ENCODE measurements around the gene NKX2-3.

The NKX2-3 gene

DNA sequence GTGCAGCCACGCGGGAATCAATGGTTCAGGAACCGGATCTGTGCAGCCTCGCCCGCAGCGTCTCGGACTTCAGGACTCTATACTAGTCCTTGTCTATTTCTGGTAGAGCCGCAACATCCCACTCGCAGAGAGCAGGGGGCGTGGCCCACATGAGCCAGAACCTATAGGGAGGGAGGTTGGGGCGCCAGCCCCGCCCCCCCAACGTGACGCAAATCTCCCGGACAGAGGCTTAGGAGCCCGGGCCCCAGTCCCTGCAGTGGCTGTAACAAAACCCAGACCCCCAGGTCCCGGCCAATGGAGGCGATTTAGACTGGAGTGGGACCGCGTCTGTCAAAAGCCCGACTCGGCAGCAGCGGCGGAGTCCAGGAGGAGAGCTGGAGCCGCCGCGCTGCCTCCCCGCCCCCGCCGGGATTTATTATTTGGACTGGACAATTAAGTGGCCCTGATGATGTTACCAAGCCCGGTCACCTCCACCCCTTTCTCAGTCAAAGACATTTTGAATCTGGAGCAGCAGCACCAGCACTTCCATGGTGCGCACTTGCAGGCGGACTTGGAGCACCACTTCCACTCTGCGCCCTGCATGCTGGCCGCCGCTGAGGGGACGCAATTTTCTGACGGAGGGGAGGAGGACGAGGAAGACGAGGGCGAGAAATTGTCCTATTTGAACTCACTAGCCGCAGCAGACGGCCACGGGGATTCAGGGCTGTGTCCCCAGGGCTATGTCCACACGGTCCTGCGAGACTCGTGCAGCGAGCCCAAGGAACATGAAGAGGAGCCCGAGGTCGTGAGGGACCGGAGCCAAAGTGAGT is at the start of gene NKX2-3:
Gene NKX2-3, plus strand, starts transcription at position 256 of the 809 bp plus-strand sequence. Its CDS starts 190 bp downstream, at position 446.
- DNase-seq, result no peak

DNA sequence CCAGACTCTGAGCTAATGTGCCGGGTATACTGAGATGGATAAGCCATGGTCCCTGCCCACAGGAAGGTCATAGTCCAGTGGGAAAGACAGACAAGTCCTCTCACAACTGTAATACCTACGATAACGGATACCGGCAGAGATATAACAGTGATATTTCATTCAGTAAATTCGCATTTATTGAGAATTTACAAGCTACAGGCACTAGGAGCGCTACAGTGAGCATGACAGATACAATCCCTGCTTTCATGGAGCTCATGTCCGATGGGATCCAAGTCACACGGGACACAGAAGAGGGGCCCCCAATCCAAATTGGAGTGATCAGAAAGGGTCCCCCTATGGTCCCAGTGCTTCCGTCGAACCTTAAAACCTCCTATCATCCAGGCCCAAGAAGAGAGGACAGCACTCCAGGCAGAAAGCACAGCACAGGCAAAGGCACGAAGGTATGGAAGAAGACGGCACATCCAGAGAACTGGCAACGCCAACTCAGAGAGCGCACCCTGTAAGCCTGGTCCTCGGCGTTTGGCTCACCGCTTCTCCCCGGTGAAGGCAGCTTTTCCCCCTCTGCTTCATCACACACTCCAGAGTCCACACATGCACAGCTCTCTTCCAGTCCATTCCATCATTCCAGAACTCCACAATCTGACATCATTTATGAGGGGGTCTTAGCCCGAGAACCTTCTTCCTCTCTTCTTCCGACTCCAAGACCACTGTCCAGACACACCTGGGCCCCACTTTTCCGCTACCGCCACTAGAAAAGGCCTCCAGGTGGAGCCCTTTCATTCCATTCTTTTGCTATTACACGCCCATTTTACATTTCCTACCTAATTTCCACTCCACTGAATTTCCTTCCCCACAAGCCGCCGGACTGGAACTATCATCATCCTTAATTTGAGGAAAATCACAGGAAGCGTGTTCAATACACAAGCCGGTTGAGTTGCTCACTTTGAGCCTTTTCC is 47.8 kb upstream of the NKX2-3 start:
- DNase-seq, result no peak

DNA sequence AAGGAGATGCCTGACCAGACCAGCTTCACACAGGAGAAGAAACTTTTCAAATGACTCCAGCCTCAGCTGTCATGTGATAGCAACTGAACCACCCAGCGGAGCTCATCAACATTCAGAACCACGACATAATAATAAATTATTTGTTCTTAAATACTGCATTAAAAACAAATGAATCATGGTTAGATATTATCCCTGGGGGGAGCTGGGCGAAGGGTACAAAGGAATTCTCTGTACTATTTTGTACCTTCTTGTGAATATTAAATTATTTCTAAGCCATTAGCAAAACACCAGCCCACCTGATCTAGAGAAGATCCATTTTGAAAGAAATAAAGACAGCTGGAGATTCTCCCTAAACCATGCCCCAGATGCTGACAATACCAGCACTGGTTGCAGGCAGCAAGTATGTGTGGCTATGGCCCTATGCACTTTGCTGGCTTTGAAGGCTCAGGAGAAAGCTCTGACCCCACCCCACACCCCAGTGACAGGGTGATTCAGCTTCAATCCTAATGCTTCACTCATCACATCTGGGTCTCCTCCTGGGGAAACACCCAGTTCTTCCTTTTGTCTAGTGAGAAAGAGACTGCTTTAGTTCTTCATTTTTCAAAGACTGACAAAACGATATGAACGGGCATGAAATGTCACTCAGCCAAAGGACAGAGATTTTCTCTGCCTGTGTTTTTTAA is 45.5 kb upstream of the NKX2-3 start:
- DNase-seq, result no peak

DNA sequence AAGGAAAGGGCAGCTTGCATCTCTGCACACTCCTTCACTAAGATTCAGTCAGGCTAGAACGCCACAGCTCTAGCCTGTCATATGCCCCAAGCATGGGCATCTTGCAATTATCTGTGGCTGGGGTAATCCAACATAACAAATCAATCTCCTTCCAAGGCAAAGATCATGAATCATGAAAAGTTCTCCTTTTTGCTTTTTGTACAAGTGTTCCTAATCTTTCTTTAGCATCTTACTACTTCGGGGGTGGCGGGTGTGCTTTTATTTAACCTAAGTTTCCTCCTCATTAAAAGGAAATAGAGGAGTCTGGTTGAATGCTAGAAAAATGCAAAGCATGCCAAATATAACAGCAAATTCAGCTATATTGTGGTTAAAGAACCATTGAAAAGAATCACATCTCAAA is 43.5 kb upstream of the NKX2-3 start:
- no peak for DNase-seq

DNA sequence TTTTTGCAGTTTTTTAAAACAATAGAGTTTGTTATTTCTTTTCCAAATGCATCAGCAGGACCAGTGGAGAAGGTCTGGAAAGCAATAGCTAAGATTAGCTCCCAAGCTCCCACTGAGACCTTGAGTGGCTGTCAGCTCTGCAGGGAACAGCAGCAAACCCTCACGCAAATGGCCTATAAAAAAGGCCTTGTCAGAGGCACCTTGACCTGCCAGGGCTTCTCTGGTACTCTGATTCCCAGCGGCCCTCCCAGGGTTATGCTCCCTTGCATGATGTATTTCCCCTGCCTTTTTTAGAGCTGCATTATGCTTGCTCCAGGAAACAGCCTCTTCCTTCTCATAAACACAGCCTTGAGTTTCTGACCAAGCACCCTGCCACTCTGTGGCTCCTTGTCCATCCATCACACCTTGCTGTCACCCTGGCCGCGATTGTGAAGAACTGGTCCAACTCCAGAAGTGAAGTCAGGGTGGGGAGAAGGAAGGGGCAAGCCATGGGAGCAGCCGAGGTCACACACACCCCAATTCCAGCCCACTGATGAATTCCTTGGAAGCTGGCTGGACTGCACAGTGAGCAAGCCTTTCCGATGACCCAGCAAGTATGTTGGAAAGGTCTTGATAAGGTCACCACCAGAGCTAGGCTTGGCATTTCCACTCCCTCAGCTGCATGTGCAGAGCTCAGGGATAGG is 35.3 kb upstream of the NKX2-3 start:
- DNase-seq, result no peak

DNA sequence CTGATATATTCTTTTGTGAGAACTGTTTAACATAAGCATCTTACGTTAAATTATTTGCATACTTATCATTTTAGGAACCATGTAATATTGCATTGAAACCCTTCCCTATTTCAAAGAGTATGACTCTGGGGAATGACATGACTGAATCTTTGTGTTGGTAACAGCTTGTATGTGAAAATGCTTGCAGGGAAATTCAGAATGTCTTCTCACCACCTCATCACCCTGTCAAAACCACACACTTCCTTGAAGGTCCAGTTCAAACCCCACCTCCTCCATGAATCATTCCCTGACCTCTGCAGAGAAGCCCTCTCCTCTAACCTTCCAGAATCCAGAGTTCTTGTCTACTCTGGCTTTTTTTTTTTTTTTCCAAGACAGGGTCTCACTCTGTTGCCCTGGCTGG is 26.3 kb upstream of the NKX2-3 start:
- no peak for DNase-seq

DNA sequence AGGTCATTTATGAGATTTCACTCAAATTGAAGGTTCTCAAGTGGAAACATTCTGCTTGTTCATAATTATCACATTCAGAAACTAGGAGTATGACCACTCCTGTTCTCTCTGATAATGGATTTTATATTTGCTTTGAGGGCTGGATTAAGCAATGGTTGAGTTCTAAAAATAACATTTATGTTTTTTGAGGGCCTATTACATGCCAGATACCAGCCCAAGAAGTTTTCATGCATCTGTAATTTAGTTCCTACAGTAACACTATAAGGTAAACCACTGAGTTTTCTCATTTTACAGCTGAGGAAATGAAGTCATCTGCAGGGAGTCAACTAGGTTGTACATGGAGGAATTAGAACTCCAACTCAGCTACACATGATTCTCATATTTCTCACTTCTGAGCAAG is 25.5 kb upstream of the NKX2-3 start:
- DNase-seq, result no peak

DNA sequence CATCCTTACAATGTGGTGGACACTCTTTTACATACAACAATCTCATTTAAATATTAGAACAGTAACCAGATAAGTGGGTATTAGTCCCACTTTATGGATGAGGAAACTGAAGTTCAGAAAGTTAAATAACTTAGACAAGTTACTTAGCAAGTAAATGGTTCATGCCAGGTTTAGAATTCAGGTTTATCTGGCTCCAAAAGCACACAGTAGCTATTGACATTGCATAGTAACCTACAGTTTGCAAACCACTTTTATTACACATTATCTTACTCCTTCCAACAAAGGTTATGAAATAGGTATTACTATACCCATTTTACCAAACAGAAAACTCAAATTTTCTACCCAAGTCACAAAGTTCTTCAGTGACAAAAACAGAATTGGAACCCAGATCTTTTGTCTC is 19.7 kb upstream of the NKX2-3 start:
- no peak for DNase-seq

DNA sequence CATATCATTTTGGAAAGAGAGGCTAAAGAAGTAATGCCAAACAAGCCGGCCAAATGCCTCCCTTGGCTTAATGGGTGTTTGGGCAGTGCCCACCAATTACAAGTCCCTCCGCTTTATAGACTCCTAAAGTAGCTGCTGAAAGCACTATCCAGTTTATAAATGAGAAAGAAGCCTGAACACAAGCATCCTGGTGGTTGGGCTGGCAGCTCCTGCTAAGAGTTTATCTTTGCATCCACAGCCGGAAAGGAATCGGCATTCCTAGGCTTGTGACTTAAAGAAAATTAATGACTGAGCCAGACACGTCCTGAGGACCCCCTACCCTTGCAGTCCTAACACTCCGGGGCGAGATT is 13.1 kb upstream of the NKX2-3 start:
- DNase-seq, result no peak

DNA sequence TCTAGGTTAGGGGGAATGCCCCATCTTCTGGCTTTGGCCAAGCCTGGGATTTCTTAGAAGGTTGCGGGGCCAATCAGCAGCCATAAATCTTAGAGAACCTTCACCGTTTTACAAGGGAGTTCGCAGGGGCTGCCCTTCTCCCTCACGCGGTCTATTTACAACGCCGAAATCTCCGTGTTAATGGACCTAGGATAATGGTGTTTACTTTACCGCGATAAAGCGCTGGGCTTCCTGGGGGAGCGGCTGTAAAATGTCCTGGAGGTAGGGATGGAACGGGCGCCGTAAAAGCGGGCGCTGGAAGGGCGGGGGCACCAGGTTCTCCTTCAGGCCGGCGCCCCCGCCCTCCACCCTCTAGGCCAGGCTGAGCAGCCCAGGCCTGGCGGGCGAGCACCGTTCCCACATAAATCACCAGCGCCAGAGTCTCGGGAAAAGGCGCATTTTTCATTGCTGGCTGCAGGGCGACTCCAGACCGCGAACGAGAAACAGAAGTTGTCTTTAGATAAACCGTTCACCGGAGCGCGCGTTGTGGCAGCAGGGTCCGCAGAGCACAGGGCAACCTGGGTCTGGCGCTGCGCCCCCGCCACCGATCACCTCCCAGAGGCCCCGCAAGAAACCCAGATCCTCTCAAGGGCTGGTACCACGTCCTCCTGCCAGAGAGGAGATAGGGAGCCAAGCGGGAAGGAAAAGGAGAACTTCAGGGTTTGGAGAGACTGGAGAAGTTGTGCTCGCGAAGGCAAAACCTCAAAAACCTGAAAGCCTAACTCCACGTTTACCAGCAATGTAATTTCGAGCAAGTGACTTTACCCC is 12.5 kb upstream of the NKX2-3 start:
- DNase-seq, result no peak

DNA sequence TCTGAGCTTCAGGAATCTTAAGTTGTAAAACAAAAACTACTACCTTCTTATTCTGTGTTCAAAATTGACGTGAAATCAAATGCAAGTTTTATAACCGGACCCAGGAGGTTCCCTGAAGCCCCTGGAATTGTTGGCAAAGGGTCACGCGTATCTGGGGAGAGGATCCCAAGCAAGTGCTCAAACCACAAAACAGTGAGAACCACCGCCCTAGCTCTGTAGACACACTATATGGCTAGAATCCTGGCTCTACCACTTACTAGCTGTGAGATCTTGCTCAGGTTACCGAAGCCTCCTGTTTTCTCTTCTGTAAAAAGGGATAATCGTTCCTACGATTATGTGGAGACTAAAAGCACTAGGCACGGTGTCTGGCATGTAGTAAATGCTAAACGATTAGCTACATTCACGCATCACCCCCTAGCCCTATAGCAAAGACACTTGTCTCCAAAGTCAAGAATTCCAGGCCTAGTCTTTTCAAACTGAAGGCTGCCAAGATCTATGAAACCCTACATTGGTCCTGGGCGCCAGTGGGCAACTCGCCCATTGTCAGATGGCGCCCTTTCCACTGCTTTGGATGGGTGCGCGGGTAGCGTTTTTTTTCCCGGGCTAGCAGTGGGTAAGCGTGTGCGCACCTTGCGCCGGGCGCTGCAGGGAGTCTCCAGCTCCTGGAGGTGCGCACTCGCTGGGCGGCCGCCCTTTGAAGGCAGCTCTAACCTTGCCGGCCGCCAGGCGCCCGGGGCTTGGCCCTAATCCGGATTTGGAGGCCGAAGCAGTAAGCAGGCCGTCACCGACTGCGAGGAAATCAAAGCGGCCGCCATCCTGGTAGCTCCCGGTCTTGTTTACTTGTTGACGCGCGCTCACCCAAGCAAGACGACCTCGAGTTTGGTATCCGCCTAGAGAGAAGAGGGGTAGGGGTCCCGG is 11.6 kb upstream of the NKX2-3 start:
- no peak for DNase-seq

DNA sequence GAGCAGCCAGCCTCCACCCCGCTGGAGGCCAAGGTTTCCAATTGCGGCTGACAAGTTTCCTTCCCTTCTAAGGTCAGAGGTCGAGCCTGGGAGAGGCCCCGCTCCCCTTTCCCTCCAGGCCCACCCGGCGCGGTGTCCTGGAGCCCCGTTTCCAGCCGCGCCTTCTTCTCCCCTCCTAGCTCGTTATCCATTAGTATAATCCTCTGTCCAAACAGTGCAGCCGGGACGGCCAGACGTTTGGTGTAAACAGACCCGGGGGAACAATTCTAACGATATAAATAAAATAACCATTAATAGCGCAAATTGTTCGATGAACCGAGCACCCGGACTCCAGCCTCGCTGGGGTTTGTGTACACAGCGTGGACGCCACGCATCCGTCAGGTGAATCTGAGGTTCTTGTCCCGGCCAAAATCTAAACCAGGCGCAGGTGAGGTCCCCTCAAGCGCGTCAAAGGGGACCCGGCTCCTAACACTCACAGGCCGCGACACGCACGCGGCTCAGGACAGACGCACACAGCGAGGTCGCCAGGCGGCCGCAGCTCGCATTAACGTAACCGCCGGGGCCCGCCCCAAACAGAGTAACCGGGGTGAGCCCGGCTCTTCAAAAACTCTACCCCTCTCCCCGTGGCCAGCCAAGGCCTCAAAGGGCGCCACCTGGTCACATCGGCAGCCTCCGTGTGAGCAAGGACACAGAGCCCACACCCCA is 10.8 kb upstream of the NKX2-3 start:
- no peak for DNase-seq

DNA sequence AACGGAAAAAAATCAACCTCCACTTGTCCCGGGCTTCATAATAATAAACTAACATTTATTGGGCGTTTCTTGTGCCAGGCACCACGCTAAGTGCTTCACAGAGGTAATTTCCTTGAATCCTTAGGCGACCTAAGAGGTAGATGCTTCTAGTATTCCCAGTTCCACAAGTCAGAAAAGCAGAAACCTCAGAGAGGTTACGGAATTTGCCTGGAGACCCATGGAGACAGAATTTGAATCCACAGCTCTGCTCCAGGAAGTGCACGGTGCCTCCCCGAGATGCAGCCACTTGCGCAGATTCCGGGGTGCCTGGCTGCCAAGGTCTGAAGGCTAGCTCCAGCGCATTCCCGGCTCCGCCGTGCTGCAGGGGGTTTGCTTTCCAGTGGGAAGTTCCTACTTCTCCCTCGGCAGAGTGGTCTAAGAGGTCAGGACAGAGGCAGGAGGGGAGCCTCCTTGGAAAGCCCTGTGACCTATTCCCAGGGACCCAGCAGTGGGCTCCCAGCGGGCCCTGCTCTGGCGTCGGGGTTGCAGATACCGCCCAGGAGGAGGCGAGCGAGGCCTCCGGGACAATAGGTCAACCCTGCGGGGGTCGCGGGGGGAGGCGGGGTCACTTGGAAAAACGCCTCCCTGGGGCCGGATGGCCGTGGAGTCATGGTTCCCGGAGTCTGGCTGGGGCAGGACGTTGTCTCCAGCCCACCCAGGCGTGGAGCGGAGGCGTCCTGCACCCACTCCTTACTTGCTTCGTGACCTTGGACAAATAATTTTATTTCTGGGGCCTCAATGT is 10.1 kb upstream of the NKX2-3 start:
- no peak for DNase-seq

DNA sequence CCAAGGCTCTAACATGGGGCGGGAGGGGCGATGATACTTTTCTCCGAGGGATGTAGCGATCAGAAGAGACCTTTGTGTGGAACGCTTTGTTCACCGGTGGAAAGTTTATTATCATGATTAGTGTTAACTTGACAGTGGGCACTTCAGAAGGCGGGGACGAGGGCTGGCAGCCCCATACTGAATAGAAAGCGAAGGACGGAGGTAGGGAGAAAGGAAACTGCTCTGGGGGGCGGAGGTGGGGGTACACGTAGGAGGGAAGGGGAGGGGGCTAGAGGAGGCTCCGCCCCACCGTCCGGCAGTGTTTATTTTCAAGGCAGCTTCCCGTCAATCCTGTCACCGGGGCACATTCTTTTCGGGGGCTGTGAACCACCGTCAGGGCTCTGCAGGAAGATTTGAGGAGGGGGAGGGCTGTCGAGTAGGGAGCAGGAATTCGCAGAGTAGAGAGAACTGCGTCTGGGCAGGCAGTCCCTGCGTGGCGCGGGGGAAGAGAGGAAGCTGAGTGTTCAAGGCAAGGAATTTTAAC is 9.4 kb upstream of the NKX2-3 start:
- no peak for DNase-seq

DNA sequence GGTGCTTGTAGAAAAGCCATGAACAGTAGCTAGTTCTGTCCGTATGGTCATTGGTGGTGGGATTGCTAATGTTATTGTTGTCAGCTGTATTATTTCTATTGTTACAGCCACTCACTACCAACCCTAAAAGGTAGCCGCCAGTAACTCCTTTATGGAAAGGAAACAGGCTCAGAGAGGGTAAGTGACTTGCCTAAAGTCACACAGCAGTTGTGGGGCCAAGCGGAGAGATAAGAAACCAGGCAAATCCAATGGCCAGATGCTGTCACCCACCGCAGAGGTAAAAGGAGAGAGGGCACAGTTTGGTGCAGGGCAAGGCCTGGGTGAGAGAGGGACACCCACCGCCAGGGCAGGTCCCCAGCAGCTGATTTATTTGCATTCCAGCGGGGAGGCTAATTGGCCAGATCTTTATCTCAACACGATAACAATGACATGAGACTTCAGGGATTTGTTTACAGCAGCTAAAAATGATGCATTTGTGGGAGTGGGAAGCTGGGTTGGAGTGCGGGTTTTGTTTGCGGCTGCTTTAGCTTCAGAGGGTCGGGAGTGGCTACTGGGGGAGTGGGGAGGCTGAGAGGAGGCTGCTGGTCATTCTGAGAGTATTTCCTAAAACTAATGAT is 8.6 kb upstream of the NKX2-3 start:
- DNase-seq, result no peak

DNA sequence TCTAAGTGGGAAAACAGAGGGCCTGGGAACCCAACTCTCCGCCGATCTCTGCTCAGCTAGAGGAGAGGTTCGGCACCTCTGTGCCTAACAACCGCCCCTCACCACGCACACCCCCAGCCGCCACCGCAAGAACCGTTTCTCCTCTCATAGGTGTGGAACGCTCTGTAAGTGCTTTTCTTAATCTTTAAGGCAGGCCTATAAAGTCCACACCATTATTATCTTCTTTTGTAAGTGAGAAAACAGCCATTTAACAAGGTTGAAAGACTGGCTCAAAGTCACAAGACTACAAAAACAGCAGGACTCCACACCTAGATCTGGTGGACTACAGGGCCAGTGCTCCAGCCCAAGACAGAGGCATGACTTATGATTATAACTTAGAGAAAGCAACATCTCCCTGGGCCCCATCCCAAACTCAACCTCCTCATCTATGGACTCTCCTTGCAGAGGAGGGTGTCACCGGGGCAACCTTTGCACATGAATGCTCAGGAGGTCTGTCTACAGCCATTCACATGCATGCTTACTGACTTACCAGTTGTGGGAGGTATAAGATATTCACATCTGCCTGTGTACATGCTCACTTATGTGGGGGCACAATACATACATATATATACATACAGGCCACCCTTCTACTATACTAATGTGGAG is 7.9 kb upstream of the NKX2-3 start:
- no peak for DNase-seq

DNA sequence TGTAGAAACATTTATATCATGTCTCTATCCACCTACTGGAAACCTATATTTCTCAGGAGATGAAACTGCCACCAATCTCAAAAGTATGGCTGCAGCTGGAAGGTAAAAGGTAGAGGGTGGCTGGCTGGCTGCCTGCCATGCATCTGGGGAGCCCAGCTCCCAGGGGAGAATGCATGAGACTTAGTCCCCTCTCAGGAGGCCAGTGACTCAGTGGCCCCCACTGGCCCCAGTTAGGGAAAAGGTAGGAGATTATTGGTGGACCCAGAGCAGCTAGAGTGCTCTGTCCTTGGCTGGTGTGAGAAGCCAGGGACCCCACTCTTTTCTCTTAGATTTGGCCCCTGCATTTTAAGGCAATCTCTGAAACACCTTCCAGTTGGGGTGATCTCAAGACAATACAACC is 6.8 kb upstream of the NKX2-3 start:
- no peak for DNase-seq

All from C1 segment of cervical spinal cord (tissue), 14 donors.